GM12878 (cell line): ENCODE results near the gene MOV10L1. TPM values are rescaled to one million over a fixed set of nuclear protein-coding genes. Genes with fewer than 3 reads are reported as not detected.

Experiments used
- polyA plus RNA-seq, 11 experiments: library from polyadenylated mRNA; depleted of rRNA in 4 of 11; unstranded in 6 of 11; stranded (reverse) in 5 of 11; fragments of >200 nt; fragmentation: Nextera tagmentation in 4 of 11; fragmentation: Illumina TruSeq in 1 of 11; extraction: Ambion mirVana in 4 of 11; extraction: Trizol in 1 of 11; gene quantifications; 1 replicate in 1 of 11; 2 replicates in 10 of 11; pipeline versions ENCODE4 v1.2.1 to v1.2.3, GENCODE V29; 2011 to 2016; ENCODE audit warnings: inconsistent platforms in 2 of 11, missing spikeins in 2 of 11, low read depth in 1 of 11
- total RNA-seq, 4 experiments: library from RNA; depleted of rRNA in 3 of 4; stranded (reverse); fragments of >200 nt in 3 of 4; fragmentation: Illumina TruSeq in 1 of 4; extraction: Trizol in 1 of 4; gene quantifications; 2 replicates each; pipeline versions ENCODE4 v1.2.1 to v1.2.3, GENCODE V29; 2013 to 2021

The MOV10L1 gene
- total and polyA plus RNA-seq, 10 of the 15 experiments (the other 5 are each of a cell fraction or from before 2014, with no cell fraction given) = 0.22 TPM; not detected in 9

Other genes starting within 250 kb of the MOV10L1 start
Only the 7 nearest of the 16 such genes appear.
- gene PIM3, start 129.2 kb upstream of the MOV10L1 start, total RNA-seq (2014; rRNA removed) = 44.7 and 51.8 TPM in 2 replicates
- 11.0 and 11.9 TPM in 2 replicates for gene PIM3, start 129.2 kb upstream of the MOV10L1 start, total RNA-seq (2014; rRNA removed; fragmentation: Illumina TruSeq; extraction: Trizol)
- gene PIM3, start 129.2 kb upstream of the MOV10L1 start, total RNA-seq (2021) = 59.5 and 60.8 TPM in 2 replicates
- 8.6 and 12.4 TPM in 2 replicates for gene PIM3, start 129.2 kb upstream of the MOV10L1 start, polyA plus RNA-seq (2011; rRNA removed)
- 2.2 and 6.2 TPM in 2 replicates for gene PIM3, start 129.2 kb upstream of the MOV10L1 start, polyA plus RNA-seq (2014; fragmentation: Illumina TruSeq; extraction: Trizol)
- 1 to 10 TPM in 1 of 2 experiments, under 1 TPM in 1; 0.31 to 1.5 TPM for gene PIM3, start 129.2 kb upstream of the MOV10L1 start, polyA plus RNA-seq (2014; fragmentation: Nextera tagmentation; extraction: Ambion mirVana)
- gene PIM3, start 129.2 kb upstream of the MOV10L1 start, polyA plus RNA-seq (2014; rRNA removed) = 57.0 and 57.8 TPM in 2 replicates
- gene PIM3, start 129.2 kb upstream of the MOV10L1 start, polyA plus RNA-seq (2016; fragmentation: Nextera tagmentation; extraction: Ambion mirVana) = 10 to 100 TPM; 12.4 to 34.3 TPM
- gene IL17REL, start 77.2 kb upstream of the MOV10L1 start, total RNA-seq (2014; rRNA removed) = not detected in 2 replicates
- not detected in 2 replicates for gene IL17REL, start 77.2 kb upstream of the MOV10L1 start, total RNA-seq (2014; rRNA removed; fragmentation: Illumina TruSeq; extraction: Trizol)
- gene IL17REL, start 77.2 kb upstream of the MOV10L1 start, total RNA-seq (2021) = not detected in 2 replicates
- 0.03 TPM in 1 of 2 replicates, not detected in the other for gene IL17REL, start 77.2 kb upstream of the MOV10L1 start, polyA plus RNA-seq (2011; rRNA removed)
- gene IL17REL, start 77.2 kb upstream of the MOV10L1 start, polyA plus RNA-seq (2014; fragmentation: Illumina TruSeq; extraction: Trizol) = not detected in 2 replicates
- not detected for gene IL17REL, start 77.2 kb upstream of the MOV10L1 start, polyA plus RNA-seq (2014; fragmentation: Nextera tagmentation; extraction: Ambion mirVana)
- gene IL17REL, start 77.2 kb upstream of the MOV10L1 start, polyA plus RNA-seq (2014; rRNA removed) = 0.06 TPM in 1 of 2 replicates, not detected in the other
- gene IL17REL, start 77.2 kb upstream of the MOV10L1 start, polyA plus RNA-seq (2016; fragmentation: Nextera tagmentation; extraction: Ambion mirVana) = not detected
- gene TTLL8, start 31.7 kb upstream of the MOV10L1 start, total RNA-seq (2014; rRNA removed) = not detected in 2 replicates
- gene TTLL8, start 31.7 kb upstream of the MOV10L1 start, total RNA-seq (2014; rRNA removed; fragmentation: Illumina TruSeq; extraction: Trizol) = not detected in 2 replicates
- gene TTLL8, start 31.7 kb upstream of the MOV10L1 start, total RNA-seq (2021) = not detected in 2 replicates
- gene TTLL8, start 31.7 kb upstream of the MOV10L1 start, polyA plus RNA-seq (2011; rRNA removed) = not detected in 2 replicates
- not detected in 2 replicates for gene TTLL8, start 31.7 kb upstream of the MOV10L1 start, polyA plus RNA-seq (2014; fragmentation: Illumina TruSeq; extraction: Trizol)
- not detected for gene TTLL8, start 31.7 kb upstream of the MOV10L1 start, polyA plus RNA-seq (2014; fragmentation: Nextera tagmentation; extraction: Ambion mirVana)
- not detected in 2 replicates for gene TTLL8, start 31.7 kb upstream of the MOV10L1 start, polyA plus RNA-seq (2014; rRNA removed)
- not detected for gene TTLL8, start 31.7 kb upstream of the MOV10L1 start, polyA plus RNA-seq (2016; fragmentation: Nextera tagmentation; extraction: Ambion mirVana)
- not detected in 2 replicates for gene MLC1, start 4.6 kb upstream of the MOV10L1 start, total RNA-seq (2014; rRNA removed)
- gene MLC1, start 4.6 kb upstream of the MOV10L1 start, total RNA-seq (2014; rRNA removed; fragmentation: Illumina TruSeq; extraction: Trizol) = not detected in 2 replicates
- gene MLC1, start 4.6 kb upstream of the MOV10L1 start, total RNA-seq (2021) = not detected in 2 replicates
- gene MLC1, start 4.6 kb upstream of the MOV10L1 start, polyA plus RNA-seq (2011; rRNA removed) = 0.07 TPM in 1 of 2 replicates, not detected in the other
- gene MLC1, start 4.6 kb upstream of the MOV10L1 start, polyA plus RNA-seq (2014; fragmentation: Illumina TruSeq; extraction: Trizol) = 0.03 TPM in 1 of 2 replicates, not detected in the other
- not detected for gene MLC1, start 4.6 kb upstream of the MOV10L1 start, polyA plus RNA-seq (2014; fragmentation: Nextera tagmentation; extraction: Ambion mirVana)
- not detected in 2 replicates for gene MLC1, start 4.6 kb upstream of the MOV10L1 start, polyA plus RNA-seq (2014; rRNA removed)
- under 1 TPM in 1 of 2 experiments, not detected in 1; 0.15 TPM for gene MLC1, start 4.6 kb upstream of the MOV10L1 start, polyA plus RNA-seq (2016; fragmentation: Nextera tagmentation; extraction: Ambion mirVana)
- 0.17 TPM in 1 of 2 replicates, not detected in the other for gene PANX2, start 80.7 kb downstream of the MOV10L1 start, total RNA-seq (2014; rRNA removed)
- gene PANX2, start 80.7 kb downstream of the MOV10L1 start, total RNA-seq (2014; rRNA removed; fragmentation: Illumina TruSeq; extraction: Trizol) = 0.04 TPM in 1 of 2 replicates, not detected in the other
- 0.32 and 0.44 TPM in 2 replicates for gene PANX2, start 80.7 kb downstream of the MOV10L1 start, total RNA-seq (2021)
- 0.04 TPM in 1 of 2 replicates, not detected in the other for gene PANX2, start 80.7 kb downstream of the MOV10L1 start, polyA plus RNA-seq (2011; rRNA removed)
- not detected in 2 replicates for gene PANX2, start 80.7 kb downstream of the MOV10L1 start, polyA plus RNA-seq (2014; fragmentation: Illumina TruSeq; extraction: Trizol)
- gene PANX2, start 80.7 kb downstream of the MOV10L1 start, polyA plus RNA-seq (2014; fragmentation: Nextera tagmentation; extraction: Ambion mirVana) = not detected
- gene PANX2, start 80.7 kb downstream of the MOV10L1 start, polyA plus RNA-seq (2014; rRNA removed) = 0.19 and 0.37 TPM in 2 replicates
- not detected for gene PANX2, start 80.7 kb downstream of the MOV10L1 start, polyA plus RNA-seq (2016; fragmentation: Nextera tagmentation; extraction: Ambion mirVana)
- gene TRABD, start 95.9 kb downstream of the MOV10L1 start, total RNA-seq (2014; rRNA removed) = 60.8 and 83.1 TPM in 2 replicates
- gene TRABD, start 95.9 kb downstream of the MOV10L1 start, total RNA-seq (2014; rRNA removed; fragmentation: Illumina TruSeq; extraction: Trizol) = 15.6 and 18.4 TPM in 2 replicates
- gene TRABD, start 95.9 kb downstream of the MOV10L1 start, total RNA-seq (2021) = 111 and 116 TPM in 2 replicates
- gene TRABD, start 95.9 kb downstream of the MOV10L1 start, polyA plus RNA-seq (2011; rRNA removed) = 15.5 and 33.0 TPM in 2 replicates
- 0.93 and 9.0 TPM in 2 replicates for gene TRABD, start 95.9 kb downstream of the MOV10L1 start, polyA plus RNA-seq (2014; fragmentation: Illumina TruSeq; extraction: Trizol)
- 1 to 10 TPM in 1 of 2 experiments, under 1 TPM in 1; 0.43 to 2.2 TPM for gene TRABD, start 95.9 kb downstream of the MOV10L1 start, polyA plus RNA-seq (2014; fragmentation: Nextera tagmentation; extraction: Ambion mirVana)
- gene TRABD, start 95.9 kb downstream of the MOV10L1 start, polyA plus RNA-seq (2014; rRNA removed) = 106 and 125 TPM in 2 replicates
- 100 to 1,000 TPM in 1 of 2 experiments, 10 to 100 TPM in 1; 93.4 to 109 TPM for gene TRABD, start 95.9 kb downstream of the MOV10L1 start, polyA plus RNA-seq (2016; fragmentation: Nextera tagmentation; extraction: Ambion mirVana)
- gene SELENOO, start 111.0 kb downstream of the MOV10L1 start, total RNA-seq (2014; rRNA removed) = 19.8 and 23.3 TPM in 2 replicates
- gene SELENOO, start 111.0 kb downstream of the MOV10L1 start, total RNA-seq (2014; rRNA removed; fragmentation: Illumina TruSeq; extraction: Trizol) = 4.1 and 4.3 TPM in 2 replicates
- gene SELENOO, start 111.0 kb downstream of the MOV10L1 start, total RNA-seq (2021) = 18.1 and 21.7 TPM in 2 replicates
- gene SELENOO, start 111.0 kb downstream of the MOV10L1 start, polyA plus RNA-seq (2011; rRNA removed) = 3.2 and 7.6 TPM in 2 replicates
- 0.16 and 2.4 TPM in 2 replicates for gene SELENOO, start 111.0 kb downstream of the MOV10L1 start, polyA plus RNA-seq (2014; fragmentation: Illumina TruSeq; extraction: Trizol)
- 1 to 10 TPM in 1 of 2 experiments, under 1 TPM in 1; 0.42 to 1.4 TPM for gene SELENOO, start 111.0 kb downstream of the MOV10L1 start, polyA plus RNA-seq (2014; fragmentation: Nextera tagmentation; extraction: Ambion mirVana)
- 20.3 and 28.2 TPM in 2 replicates for gene SELENOO, start 111.0 kb downstream of the MOV10L1 start, polyA plus RNA-seq (2014; rRNA removed)
- gene SELENOO, start 111.0 kb downstream of the MOV10L1 start, polyA plus RNA-seq (2016; fragmentation: Nextera tagmentation; extraction: Ambion mirVana) = 1 to 10 TPM; 2.1 to 2.3 TPM